B cell (primary cell): ENCODE data around the gene ANKFY1. TPM values are rescaled to one million over a fixed set of nuclear protein-coding genes. Genes with fewer than 3 reads are reported as not detected.

Experiments
- ATAC-seq: fragments of 200-7000 bp; cut with Tn5 transposase; one replicate; pipeline ENCODE4 v1.10.0; 2021; ENCODE audit warnings: low read depth, mild to moderate bottlenecking, moderate number of reproducible peaks, moderate library complexity
- CTCF ChIA-PET: fragments of 350-600 bp; sonication (Branson Sonifier 250); formaldehyde crosslinking; loops from one replicate; lab custom pipeline; 2021; ENCODE audit warnings: antibody characterized with exemption, inconsistent platforms; lab: Charles Lee
- POLR2A ChIA-PET: fragments of 350-600 bp; sonication (Branson Sonifier 250); formaldehyde crosslinking; loops from one replicate; lab custom pipeline; 2021; ENCODE audit warnings: antibody characterized with exemption; lab: Charles Lee
- DNase-seq: peaks from one replicate; pipeline ENCODE4 v3.0.0; 2013
- H2AFZ ChIP-seq: 2 replicates; pipeline ENCODE4 v1.6.1; 2012; ENCODE audit warnings: mild to moderate bottlenecking, low read depth, low read length; ENCODE audit not compliant: insufficient read depth, poor library complexity, severe bottlenecking
- H3K27ac ChIP-seq, 2 donors: 1 replicate in 1 of 2; 2 replicates in 1 of 2; pipeline ENCODE4 v1.5.1; 2012 to 2013; ENCODE audit warnings: low read length in 2 of 2, mild to moderate bottlenecking in 2 of 2, moderate library complexity in 1 of 2
- H3K27me3 ChIP-seq, 4 experiments: fragments of 200-600 bp in 1 of 4; sonication (generic) in 1 of 4; replicated peaks in 1 of 4; 1 replicate in 2 of 4; 2 replicates in 2 of 4; pipeline versions ENCODE4 v1.6.1 to v1.7.0; 2013 to 2016; ENCODE audit warnings: low read length in 3 of 4, mild to moderate bottlenecking in 2 of 4, mixed read lengths in 1 of 4, moderate library complexity in 1 of 4; ENCODE audit not compliant: insufficient read depth in 4 of 4, control insufficient read depth in 3 of 4; ENCODE audit errors: control extremely low read depth in 1 of 4
- H3K36me3 ChIP-seq, 2 experiments: replicated peaks in 1 of 2; 1 replicate in 1 of 2; 2 replicates in 1 of 2; pipeline versions ENCODE4 v1.6.1 to v1.7.1; 2013; ENCODE audit warnings: low read length in 1 of 2; ENCODE audit not compliant: insufficient read depth in 2 of 2, control insufficient read depth in 1 of 2; ENCODE audit errors: control extremely low read depth in 1 of 2, extremely low read depth in 1 of 2
- H3K4me1 ChIP-seq, 2 donors: fragments of 200-600 bp in 1 of 2; sonication (generic) in 1 of 2; 1 replicate in 1 of 2; 2 replicates in 1 of 2; pipeline versions ENCODE4 v1.5.1 to v1.6.1; 2013 to 2017; ENCODE audit warnings: low read length in 2 of 2; ENCODE audit not compliant: control insufficient read depth in 2 of 2, insufficient read depth in 2 of 2
- H3K4me2 ChIP-seq: replicated peaks from 2 replicates; pipeline ENCODE3; 2012; ENCODE audit warnings: mild to moderate bottlenecking, low read depth, low read length; ENCODE audit not compliant: poor library complexity, severe bottlenecking
- H3K4me3 ChIP-seq, 5 experiments: fragments of 200-600 bp in 1 of 5; sonication (generic) in 1 of 5; 1 replicate in 3 of 5; 2 replicates in 2 of 5; pipeline versions ENCODE4 v1.5.1 to v1.7.0; 2011 to 2016; ENCODE audit warnings: low read length in 4 of 5, mild to moderate bottlenecking in 4 of 5, low read depth in 2 of 5, control low read depth in 1 of 5, moderate library complexity in 1 of 5; ENCODE audit not compliant: insufficient read depth in 1 of 5; ENCODE audit errors: control extremely low read depth in 1 of 5, extremely low read depth in 1 of 5
- H3K79me2 ChIP-seq: fragments of 200-600 bp; sonication (generic); one replicate; pipeline ENCODE4 v1.6.0; 2016; ENCODE audit warnings: low read length; ENCODE audit not compliant: control insufficient read depth, insufficient read depth
- H3K9ac ChIP-seq: fragments of 200-600 bp; sonication (generic); 2 replicates; pipeline ENCODE4 v1.6.1; 2017; ENCODE audit warnings: mild to moderate bottlenecking, low read length, moderate library complexity
- H3K9me3 ChIP-seq, 3 donors: one replicate each; pipeline versions ENCODE4 v1.6.1 to v1.7.1; 2013; ENCODE audit warnings: low read length in 2 of 3; ENCODE audit not compliant: control insufficient read depth in 2 of 3, insufficient read depth in 1 of 3; ENCODE audit errors: control extremely low read depth in 1 of 3
- H4K20me1 ChIP-seq: 2 replicates; pipeline ENCODE4 v1.6.0; 2012; ENCODE audit warnings: mild to moderate bottlenecking, low read length; ENCODE audit not compliant: insufficient read depth, control insufficient read depth, poor library complexity, severe bottlenecking
- H3K27ac Mint-ChIP-seq: one replicate; pipeline ENCODE4 v1.8.0; 2021; ENCODE audit warnings: mixed read lengths
- H3K27me3 Mint-ChIP-seq: one replicate; pipeline ENCODE4 v1.8.0; 2021; ENCODE audit warnings: mixed read lengths
- H3K4me1 Mint-ChIP-seq: one replicate; pipeline ENCODE4 v1.8.0; 2021; ENCODE audit warnings: mixed read lengths
- H3K4me3 Mint-ChIP-seq: one replicate; pipeline ENCODE4 v1.8.0; 2021; ENCODE audit warnings: mixed read lengths
- H3K9me3 Mint-ChIP-seq: one replicate; pipeline ENCODE4 v1.8.0; 2022; ENCODE audit warnings: mixed read lengths; ENCODE audit not compliant: insufficient read depth
- CTCF ChIP-seq: fragments of 200-600 bp; IDR thresholded peaks from one replicate; pipeline ENCODE4 v1.8.0; 2022; ENCODE audit warnings: antibody characterized with exemption, mild to moderate bottlenecking
- EZH2 ChIP-seq: IDR thresholded peaks from 2 replicates; pipeline ENCODE4 v1.6.1; 2012; ENCODE audit warnings: borderline replicate concordance, low read depth, mild to moderate bottlenecking, moderate library complexity, low read length; ENCODE audit not compliant: insufficient read depth, poor library complexity, severe bottlenecking
- WGBS: methylation state at CpG from one replicate; pipeline ENCODE4 v1.1.5; 2013; ENCODE audit warnings: missing lambda C conversion rate; ENCODE audit not compliant: insufficient coverage; 5-methylcytosine and 5-hydroxymethylcytosine counted together
- intact Hi-C: fragments of 100-400 bp; cut with micrococcal nuclease; formaldehyde crosslinking; loops from one replicate; pipeline ENCODE4 v1.10.0; 2022
- polyA plus RNA-seq: library from polyadenylated mRNA; depleted of rRNA; stranded (reverse); fragments of >200 nt; gene quantifications from 2 replicates; pipeline ENCODE4 v1.2.3, GENCODE V29; 2012
- total RNA-seq, 2 donors: library from RNA; stranded (reverse); fragments of 120-200 nt in 1 of 2; gene quantifications; 1 replicate in 1 of 2; 2 replicates in 1 of 2; pipeline versions ENCODE4 v1.2.3 to v1.2.4, GENCODE V29; 2013 to 2022

The ANKFY1 gene
- total and polyA plus RNA-seq, 2 donors (not counting 1 experiment from before 2014, with no cell fraction given): 23.1 to 63.9 TPM

- no peaks in the 10 kb centered on the region for H3K4me1 ChIP-seq
- TF ChIP-seq CTCF (no peak), EZH2 (no peak)
- Mint-ChIP-seq H3K27me3 (no peaks in the 10 kb centered on the region), H3K27ac (no peak overlapping the region), H3K4me3 (no peak overlapping the region), H3K4me1 (no peaks in the 10 kb centered on the region), H3K9me3 (no peaks in the 10 kb centered on the region)
- DNase-seq (no peak), ATAC-seq (no peak)
- H3K27me3 ChIP-seq: no peaks in the 10 kb centered on the region
- H3K9me3 ChIP-seq: no peaks in the 10 kb centered on the region
- H3K9ac ChIP-seq: no peak overlapping the region
- POLR2A ChIA-PET: no interaction called here
- no peak overlapping the region for H3K4me3 ChIP-seq
- no peak overlapping the region for H2AFZ ChIP-seq
- CTCF ChIA-PET: no interaction called here
- H3K79me2 ChIP-seq: peaks cover 15% of the 10 kb centered on the region
- H3K27ac ChIP-seq: no peak overlapping the region
- H3K36me3 ChIP-seq: peaks cover 3 to 13% of the 10 kb centered on the region in 2 experiments
- no peak overlapping the region for H3K4me2 ChIP-seq
- intact Hi-C loops: no loop called here
- WGBS: no CpG with 5 or more reads among the region's 3 CpGs
- no peaks in the 10 kb centered on the region for H4K20me1 ChIP-seq
Observed at GRCh38 chr17:4152471-4152870, 111.3 kb downstream of the ANKFY1 start.

GRCh38 chr17:4150096-4150495, 113.7 kb downstream of the ANKFY1 start:
- 93% methylated on average over 6 of the region's 6 CpGs for WGBS
- Histone ChIP-seq H3K4me1 (no peaks in the 10 kb centered on the region), H3K27me3 (no peaks in the 10 kb centered on the region), H3K4me2 (no peak overlapping the region), H3K27ac (no peak overlapping the region), H3K9ac (no peak overlapping the region), H4K20me1 (no peaks in the 10 kb centered on the region), H3K36me3 (peaks cover 1 to 4% of the 10 kb centered on the region in 2 experiments), H3K9me3 (no peaks in the 10 kb centered on the region), H2AFZ (no peak overlapping the region), H3K79me2 (peaks cover 16% of the 10 kb centered on the region), H3K4me3 (no peak overlapping the region)
- Mint-ChIP-seq H3K27ac (no peak overlapping the region), H3K27me3 (no peaks in the 10 kb centered on the region), H3K4me3 (no peak overlapping the region), H3K4me1 (no peaks in the 10 kb centered on the region), H3K9me3 (no peaks in the 10 kb centered on the region)
- ChIA-PET POLR2A (no interaction called here), CTCF (interaction anchor here (1.1 kb wide), 1 partner anchor 417 kb away, joined by 3 read pairs; no protein-coding TSS in a partner anchor)
- no peak for DNase-seq
- no peak for ATAC-seq
- intact Hi-C loops: no loop called here
- no peak for TF ChIP-seq EZH2
- no peak for TF ChIP-seq CTCF
